CD14-positive monocyte (primary cell): ENCODE measurements around the gene RNF13. TPM values are rescaled to one million over a fixed set of nuclear protein-coding genes. Genes with fewer than 3 reads are reported as not detected.
A peak's percentile ranks its signal among the peaks of the same experiment; 100 is the strongest.

Source experiments
- DNase-seq, 3 donors: peaks; one replicate each; pipeline ENCODE4 v3.0.0-alpha.2; 2011 to 2022
- H2AFZ ChIP-seq: 2 replicates; pipeline ENCODE4 v1.6.0; 2012; ENCODE audit warnings: mild to moderate bottlenecking, low read depth, low read length, inconsistent platforms; ENCODE audit not compliant: insufficient read depth, poor library complexity, severe bottlenecking
- H3K27ac ChIP-seq, 2 donors: 1 replicate in 1 of 2; 2 replicates in 1 of 2; pipeline ENCODE4 v1.5.1; 2012 to 2013; ENCODE audit warnings: low read length in 2 of 2, control low read depth in 1 of 2, inconsistent platforms in 1 of 2, low read depth in 1 of 2, mild to moderate bottlenecking in 1 of 2
- H3K27me3 ChIP-seq, 2 donors: one replicate each; pipeline versions ENCODE4 v1.6.0 to v1.6.1; 2011 to 2013; ENCODE audit warnings: low read length in 2 of 2; ENCODE audit not compliant: control insufficient read depth in 2 of 2, insufficient read depth in 2 of 2
- H3K36me3 ChIP-seq, 2 donors: replicated peaks in 1 of 2; 1 replicate in 1 of 2; 2 replicates in 1 of 2; pipeline versions ENCODE4 v1.5.1 to v1.6.1; 2012 to 2013; ENCODE audit warnings: low read length in 2 of 2, control low read depth in 1 of 2, inconsistent platforms in 1 of 2, mild to moderate bottlenecking in 1 of 2; ENCODE audit not compliant: insufficient read depth in 2 of 2, control insufficient read depth in 1 of 2
- H3K4me1 ChIP-seq, 2 donors: 1 replicate in 1 of 2; 2 replicates in 1 of 2; pipeline versions ENCODE4 v1.5.1 to v1.6.1; 2012 to 2013; ENCODE audit warnings: low read length in 2 of 2, control low read depth in 1 of 2, inconsistent platforms in 1 of 2, mild to moderate bottlenecking in 1 of 2, moderate library complexity in 1 of 2; ENCODE audit not compliant: insufficient read depth in 2 of 2, control insufficient read depth in 1 of 2
- H3K4me2 ChIP-seq: replicated peaks from 2 replicates; pipeline ENCODE3; 2012; ENCODE audit warnings: low read length, moderate library complexity, mild to moderate bottlenecking; ENCODE audit not compliant: poor library complexity, severe bottlenecking; ENCODE audit errors: extremely low read depth
- H3K4me3 ChIP-seq, 3 experiments: fragments of 200-600 bp in 1 of 3; sonication (generic) in 1 of 3; replicated peaks in 1 of 3; 1 replicate in 2 of 3; 2 replicates in 1 of 3; pipeline ENCODE4 v1.5.1; 2011 to 2013; ENCODE audit warnings: low read length in 3 of 3, mild to moderate bottlenecking in 3 of 3, control low read depth in 2 of 3, low read depth in 2 of 3, inconsistent platforms in 1 of 3, moderate library complexity in 1 of 3
- H3K79me2 ChIP-seq: 2 replicates; pipeline ENCODE4 v1.6.0; 2012; ENCODE audit warnings: mild to moderate bottlenecking, control low read depth, inconsistent platforms, low read length, moderate library complexity; ENCODE audit not compliant: insufficient read depth
- H3K9ac ChIP-seq: 2 replicates; pipeline ENCODE4 v1.6.0; 2017; ENCODE audit warnings: low read length, mild to moderate bottlenecking; ENCODE audit not compliant: insufficient read depth, poor library complexity, severe bottlenecking
- H3K9me3 ChIP-seq, 2 donors: replicated peaks in 1 of 2; 1 replicate in 1 of 2; 2 replicates in 1 of 2; pipeline versions ENCODE4 v1.5.1 to v1.6.1; 2012 to 2013; ENCODE audit warnings: low read length in 2 of 2, control low read depth in 1 of 2; ENCODE audit not compliant: control insufficient read depth in 1 of 2, insufficient read depth in 1 of 2
- H4K20me1 ChIP-seq: 2 replicates; pipeline ENCODE4 v1.6.0; 2012; ENCODE audit warnings: mild to moderate bottlenecking, low read length, control low read depth, moderate library complexity; ENCODE audit not compliant: insufficient read depth
- H3K27ac Mint-ChIP-seq, 7 donors: one replicate each; pipeline ENCODE4 v1.8.0; 2020; ENCODE audit warnings: mild to moderate bottlenecking in 7 of 7, mixed read lengths in 7 of 7, moderate library complexity in 6 of 7, inconsistent platforms in 2 of 7
- H3K27me3 Mint-ChIP-seq, 3 donors: one replicate each; pipeline ENCODE4 v1.8.0; 2021 to 2022; ENCODE audit warnings: low read depth in 3 of 3, mild to moderate bottlenecking in 3 of 3, mixed read lengths in 3 of 3, moderate library complexity in 3 of 3, inconsistent platforms in 1 of 3
- H3K36me3 Mint-ChIP-seq, 2 donors: one replicate each; pipeline ENCODE4 v1.8.0; 2020; ENCODE audit warnings: mixed read lengths in 2 of 2, inconsistent platforms in 1 of 2, mild to moderate bottlenecking in 1 of 2
- H3K4me1 Mint-ChIP-seq: one replicate; pipeline ENCODE4 v1.8.0; 2020; ENCODE audit warnings: mild to moderate bottlenecking, mixed read lengths
- H3K4me3 Mint-ChIP-seq, 2 donors: one replicate each; pipeline ENCODE4 v1.8.0; 2020; ENCODE audit warnings: mild to moderate bottlenecking in 2 of 2, mixed read lengths in 2 of 2, moderate library complexity in 1 of 2
- H3K9me3 Mint-ChIP-seq, 7 donors: one replicate each; pipeline ENCODE4 v1.8.0; 2020 to 2022; ENCODE audit warnings: mixed read lengths in 7 of 7, mild to moderate bottlenecking in 6 of 7, moderate library complexity in 6 of 7, inconsistent platforms in 2 of 7
- CTCF ChIP-seq: fragments of 200-600 bp; IDR thresholded peaks from one replicate; pipeline ENCODE4 v1.8.0; 2022; ENCODE audit warnings: antibody characterized with exemption, mild to moderate bottlenecking
- WGBS: methylation state at CpG from one replicate; pipeline ENCODE4 v1.1.5; 2013; ENCODE audit warnings: missing lambda C conversion rate; ENCODE audit not compliant: insufficient coverage; 5-methylcytosine and 5-hydroxymethylcytosine counted together
- intact Hi-C, 2 donors: fragments of 100-400 bp; cut with micrococcal nuclease; formaldehyde crosslinking; loops; one replicate each; pipeline versions ENCODE4 v1.15.0 to v1.15.1; 2023
- polyA plus RNA-seq, 3 donors: library from polyadenylated mRNA; depleted of rRNA in 1 of 3; unstranded in 2 of 3; stranded (reverse) in 1 of 3; fragments of 300-500 nt in 2 of 3; fragments of >200 nt in 1 of 3; fragmentation: Illumina TruSeq in 2 of 3; gene quantifications; 1 replicate in 2 of 3; 2 replicates in 1 of 3; pipeline ENCODE4 v1.2.3, GENCODE V29; 2012 to 2021

The RNF13 gene
- polyA plus RNA-seq, 3 donors = 95.4 to 481 (median 462) TPM

GRCh38 chr3:149909923-149910322 is 96.9 kb downstream of the RNF13 start:
- H3K4me1 Mint-ChIP-seq = no peaks in the 10 kb centered on the region
- intact Hi-C loops = no loop called here

DNA sequence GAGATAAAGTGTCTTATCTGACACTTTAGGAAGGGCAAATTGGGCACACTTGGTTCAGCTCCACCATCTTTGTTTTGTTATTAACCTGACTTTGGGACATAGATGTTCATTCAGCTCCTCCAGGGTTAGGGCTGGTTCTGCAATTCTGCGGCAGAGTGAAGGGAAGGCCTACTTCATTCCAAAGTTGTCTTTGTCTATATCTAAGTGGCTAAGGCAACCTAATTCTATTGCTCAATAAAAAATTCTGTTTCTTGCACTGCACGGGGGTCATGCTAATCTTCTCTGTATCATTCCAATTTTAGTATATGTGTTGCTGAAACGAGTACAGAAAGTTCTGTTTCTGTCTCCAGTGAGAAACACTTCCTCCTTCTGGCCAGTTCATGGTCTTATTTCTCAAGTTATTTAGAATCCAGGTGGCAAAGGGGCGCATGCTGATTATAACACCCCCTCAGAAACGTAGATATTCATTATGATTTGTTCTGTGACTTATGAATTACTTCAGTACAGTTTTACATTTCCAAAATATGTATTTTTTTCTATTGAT is 104.2 kb downstream of the RNF13 start:
- Histone ChIP-seq H3K4me3 (no peak overlapping the region), H3K9ac (no peak overlapping the region), H3K27me3 (no peaks in the 10 kb centered on the region), H2AFZ (no peak overlapping the region), H3K4me2 (no peak overlapping the region), H3K27ac (peak overlapping the region in 1 of 2 donors; percentile 15), H3K79me2 (no peaks in the 10 kb centered on the region), H4K20me1 (peaks cover 64% of the 10 kb centered on the region), H3K9me3 (no peaks in the 10 kb centered on the region), H3K4me1 (no peaks in the 10 kb centered on the region), H3K36me3 (peaks cover 34 to 80% of the 10 kb centered on the region in 2 donors)
- Mint-ChIP-seq H3K27ac (peak overlapping the region in 3 of 7 donors; percentile 4 to 55 (median 12)), H3K4me1 (peaks cover 6% of the 10 kb centered on the region), H3K36me3 (peaks cover 53 to 64% of the 10 kb centered on the region in 2 donors), H3K4me3 (no peak overlapping the region), H3K27me3 (no peaks in the 10 kb centered on the region), H3K9me3 (no peaks in the 10 kb centered on the region)
- no peak for DNase-seq
- intact Hi-C loops = no loop called here
- no peak for TF ChIP-seq CTCF
- WGBS = no CpG with 5 or more reads among the region's 5 CpGs

More at GRCh38 chr3:149909923-149910322, 96.9 kb downstream of the RNF13 start:
- Mint-ChIP-seq H3K9me3 (no peaks in the 10 kb centered on the region), H3K4me3 (no peak overlapping the region), H3K27me3 (no peaks in the 10 kb centered on the region), H3K27ac (peak overlapping the region in 1 of 7 donors; percentile 21), H3K36me3 (peaks cover 62 to 64% of the 10 kb centered on the region in 2 donors)
- no peak overlapping the region for H2AFZ ChIP-seq
- no peaks in the 10 kb centered on the region for H3K4me1 ChIP-seq
- no peaks in the 10 kb centered on the region for H3K27me3 ChIP-seq
- no peak for DNase-seq
- H3K79me2 ChIP-seq = peaks cover 2% of the 10 kb centered on the region
- 100% methylated on average over 2 of the region's 4 CpGs for WGBS
- peaks cover 48 to 87% of the 10 kb centered on the region in 2 donors for H3K36me3 ChIP-seq
- H3K9me3 ChIP-seq = no peaks in the 10 kb centered on the region
- H4K20me1 ChIP-seq = peaks cover 81% of the 10 kb centered on the region
- no peak overlapping the region for H3K4me2 ChIP-seq
- no peak overlapping the region for H3K4me3 ChIP-seq
- H3K9ac ChIP-seq = no peak overlapping the region
- H3K27ac ChIP-seq = no peak overlapping the region
- no peak for TF ChIP-seq CTCF
